ENCODE measurements around the gene NACC2.

GRCh38 chr9:135956802-135957174, 138.3 kb downstream of the NACC2 start:
- no peak for TF ChIP-seq EZH2phosphoT487 (IDR thresholded peaks at IDR 0.05; ENCODE audit: low read depth)
- TF ChIP-seq, protein P1, sequence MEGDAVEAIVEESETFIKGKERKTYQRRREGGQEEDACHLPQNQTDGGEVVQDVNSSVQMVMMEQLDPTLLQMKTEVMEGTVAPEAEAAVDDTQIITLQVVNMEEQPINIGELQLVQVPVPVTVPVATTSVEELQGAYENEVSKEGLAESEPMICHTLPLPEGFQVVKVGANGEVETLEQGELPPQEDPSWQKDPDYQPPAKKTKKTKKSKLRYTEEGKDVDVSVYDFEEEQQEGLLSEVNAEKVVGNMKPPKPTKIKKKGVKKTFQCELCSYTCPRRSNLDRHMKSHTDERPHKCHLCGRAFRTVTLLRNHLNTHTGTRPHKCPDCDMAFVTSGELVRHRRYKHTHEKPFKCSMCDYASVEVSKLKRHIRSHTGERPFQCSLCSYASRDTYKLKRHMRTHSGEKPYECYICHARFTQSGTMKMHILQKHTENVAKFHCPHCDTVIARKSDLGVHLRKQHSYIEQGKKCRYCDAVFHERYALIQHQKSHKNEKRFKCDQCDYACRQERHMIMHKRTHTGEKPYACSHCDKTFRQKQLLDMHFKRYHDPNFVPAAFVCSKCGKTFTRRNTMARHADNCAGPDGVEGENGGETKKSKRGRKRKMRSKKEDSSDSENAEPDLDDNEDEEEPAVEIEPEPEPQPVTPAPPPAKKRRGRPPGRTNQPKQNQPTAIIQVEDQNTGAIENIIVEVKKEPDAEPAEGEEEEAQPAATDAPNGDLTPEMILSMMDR (IDR thresholded peaks at IDR 0.05; ENCODE audit: low read depth, low read length): no peak

Measured in OCI-LY3 (cell line).